Panc1 (cell line): ENCODE measurements around the gene IL3RA.

ENCODE experiments used
- CTCF ChIP-seq: fragments of 450-650 bp; IDR thresholded peaks from 2 replicates; pipeline ENCODE4 v1.5.1; 2017; ENCODE audit warnings: mild to moderate bottlenecking
- POLR2AphosphoS5 ChIP-seq: IDR thresholded peaks from 2 replicates; pipeline ENCODE4 v1.6.1; 2012; ENCODE audit warnings: mild to moderate bottlenecking, low read depth, low read length, moderate library complexity

- TF ChIP-seq POLR2AphosphoS5 (no peak), CTCF (no peak)
Measured at GRCh38 chrX:1325515-1326116, 11.0 kb upstream of the IL3RA start.
